Keratinocyte (primary cell): ENCODE data around the gene PAFAH2. TPM values are rescaled to one million over a fixed set of nuclear protein-coding genes. Genes with fewer than 3 reads are reported as not detected.

Experiments used
- DNase-seq: peaks from one replicate; pipeline ENCODE4 v3.0.0-alpha.2; 2011; ENCODE audit warnings: low read depth, missing footprints, low spot score
- FAIRE-seq: peaks from 2 replicates; lab custom pipeline; 2011; peaks lifted over from hg19 to GRCh38; lab: Jason Lieb, UNC
- H2AFZ ChIP-seq: 2 replicates; pipeline ENCODE4 v1.6.0; 2012; ENCODE audit warnings: low read length, control low read depth, inconsistent platforms; ENCODE audit not compliant: control insufficient read depth
- H3K27ac ChIP-seq: 2 replicates; pipeline ENCODE4 v1.5.1; 2011; ENCODE audit warnings: low read length; ENCODE audit not compliant: control insufficient read depth, insufficient read depth
- H3K27me3 ChIP-seq: 3 replicates; pipeline ENCODE4 v1.6.0; 2011; ENCODE audit warnings: low read length; ENCODE audit not compliant: control insufficient read depth, insufficient read depth; ENCODE audit errors: extremely low read depth
- H3K36me3 ChIP-seq, 2 experiments: 2 replicates in 1 of 2; 3 replicates in 1 of 2; pipeline ENCODE4 v1.5.1; 2011; ENCODE audit warnings: low read length in 2 of 2, mild to moderate bottlenecking in 1 of 2; ENCODE audit not compliant: control insufficient read depth in 2 of 2, insufficient read depth in 2 of 2; ENCODE audit errors: extremely low read depth in 1 of 2
- H3K4me1 ChIP-seq: 3 replicates; pipeline ENCODE4 v1.5.1; 2011; ENCODE audit warnings: low read length; ENCODE audit not compliant: control insufficient read depth, insufficient read depth; ENCODE audit errors: extremely low read depth
- H3K4me2 ChIP-seq: 3 replicates; pipeline ENCODE4 v1.6.0; 2011; ENCODE audit warnings: low read depth, low read length; ENCODE audit not compliant: control insufficient read depth, insufficient read depth; ENCODE audit errors: extremely low read depth
- H3K4me3 ChIP-seq, 3 experiments: fragments of 200-600 bp in 1 of 3; sonication (generic) in 1 of 3; 2 replicates in 2 of 3; 3 replicates in 1 of 3; pipeline ENCODE4 v1.5.1; 2011 to 2016; ENCODE audit warnings: low read length in 3 of 3, mild to moderate bottlenecking in 3 of 3, control low read depth in 2 of 3, inconsistent platforms in 1 of 3, low read depth in 1 of 3, mixed read lengths in 1 of 3, mixed run types in 1 of 3, moderate library complexity in 1 of 3; ENCODE audit not compliant: control insufficient read depth in 2 of 3, insufficient read depth in 2 of 3; ENCODE audit errors: extremely low read depth in 1 of 3
- H3K79me2 ChIP-seq: 2 replicates; pipeline ENCODE4 v1.6.0; 2012; ENCODE audit warnings: low read length; ENCODE audit not compliant: control insufficient read depth, insufficient read depth
- H3K9ac ChIP-seq: 3 replicates; pipeline ENCODE4 v1.6.0; 2011; ENCODE audit warnings: low read length; ENCODE audit not compliant: control insufficient read depth, insufficient read depth; ENCODE audit errors: extremely low read depth
- H3K9me1 ChIP-seq: 3 replicates; pipeline ENCODE4 v1.6.0; 2011; ENCODE audit warnings: low read length; ENCODE audit not compliant: control insufficient read depth, insufficient read depth; ENCODE audit errors: extremely low read depth
- H3K9me3 ChIP-seq: 2 replicates; pipeline ENCODE4 v1.5.1; 2012; ENCODE audit warnings: low read depth, low read length; ENCODE audit not compliant: control insufficient read depth
- H4K20me1 ChIP-seq: 3 replicates; pipeline ENCODE4 v1.6.0; 2011; ENCODE audit warnings: low read length; ENCODE audit not compliant: control insufficient read depth, insufficient read depth; ENCODE audit errors: extremely low read depth
- CTCF ChIP-seq, 3 experiments: IDR thresholded peaks in 1 of 3; conservative IDR thresholded peaks in 1 of 3; optimal IDR thresholded peaks in 1 of 3; 2 replicates in 2 of 3; 3 replicates in 1 of 3; pipeline versions ENCODE3 to v1.5.1; 2011; ENCODE audit warnings: low read length in 3 of 3, mild to moderate bottlenecking in 3 of 3, moderate library complexity in 2 of 3, control low read depth in 1 of 3, inconsistent platforms in 1 of 3; ENCODE audit not compliant: insufficient read depth in 2 of 3; ENCODE audit errors: extremely low read depth in 1 of 3
- EZH2 ChIP-seq: IDR thresholded peaks from one replicate; pipeline ENCODE4 v1.6.1; 2012; ENCODE audit warnings: inconsistent platforms, mild to moderate bottlenecking, low read length, moderate library complexity
- dilution Hi-C: fragments of 300-500 bp; cut with MboI; formaldehyde crosslinking; loops from one replicate; pipeline ENCODE4 v1.7.0; 2020; ENCODE audit warnings: low sequenced_read_pairs; ENCODE audit not compliant: extremely low pct_ligation_motif_present
- polyA plus RNA-seq, 5 experiments: library from polyadenylated mRNA; depleted of rRNA in 3 of 5; stranded (reverse) in 3 of 5; stranded (forward) in 1 of 5; unstranded in 1 of 5; fragments of >200 nt; gene quantifications; 1 replicate in 1 of 5; 2 replicates in 3 of 5; 3 replicates in 1 of 5; pipeline versions ENCODE4 v1.2.1 to v1.2.3, GENCODE V29; 2011 to 2012; ENCODE audit warnings: missing spikeins in 2 of 5, low read depth in 1 of 5, low replicate concordance in 1 of 5

The PAFAH2 gene
- polyA plus RNA-seq, 1 donor (not counting 4 experiments of a cell fraction or from before 2014, with no cell fraction given), result 15.5 TPM

- no peak for TF ChIP-seq EZH2
- TF ChIP-seq CTCF (optimal IDR thresholded peaks at IDR 0.05 in 1 of 3, IDR thresholded peaks at IDR 0.05 in 1 of 3, conservative IDR thresholded peaks at IDR 0.05 in 1 of 3; ENCODE audit: extremely low read depth in 1 of 3, insufficient read depth in 2 of 3, low read length in 3 of 3), result no peak
- no peak for FAIRE-seq
- H3K36me3 ChIP-seq, result peaks cover 10 to 12% of the 10 kb centered on the region in 2 experiments
Observed at GRCh38 chr1:25971066-25971810, 26.6 kb downstream of the PAFAH2 start.

GRCh38 chr1:25967308-25967707 lies 30.6 kb downstream of the PAFAH2 start:
- Histone ChIP-seq H3K9ac (no peak overlapping the region), H3K4me2 (no peak overlapping the region), H4K20me1 (no peaks in the 10 kb centered on the region), H3K4me1 (no peaks in the 10 kb centered on the region), H3K36me3 (peaks cover 9 to 15% of the 10 kb centered on the region in 2 experiments), H3K9me3 (no peaks in the 10 kb centered on the region), H3K27ac (no peak overlapping the region), H3K79me2 (no peaks in the 10 kb centered on the region), H3K27me3 (no peaks in the 10 kb centered on the region), H3K9me1 (no peaks in the 10 kb centered on the region), H2AFZ (no peak overlapping the region), H3K4me3 (no peak overlapping the region)
- FAIRE-seq (no peak), DNase-seq (no peak)
- TF ChIP-seq EZH2 (no peak), CTCF (optimal IDR thresholded peaks at IDR 0.05 in 1 of 3, IDR thresholded peaks at IDR 0.05 in 1 of 3, conservative IDR thresholded peaks at IDR 0.05 in 1 of 3; ENCODE audit: extremely low read depth in 1 of 3, insufficient read depth in 2 of 3, low read length in 3 of 3) (no peak)
- dilution Hi-C loops, result no loop called here

More at GRCh38 chr1:25971066-25971810, 26.6 kb downstream of the PAFAH2 start:
- Histone ChIP-seq H3K4me3 (no peak overlapping the region), H2AFZ (no peak overlapping the region), H3K27me3 (no peaks in the 10 kb centered on the region), H4K20me1 (no peaks in the 10 kb centered on the region), H3K79me2 (no peaks in the 10 kb centered on the region), H3K27ac (no peak overlapping the region), H3K9me1 (no peaks in the 10 kb centered on the region), H3K4me2 (no peak overlapping the region), H3K4me1 (no peaks in the 10 kb centered on the region), H3K9ac (no peak overlapping the region), H3K9me3 (no peaks in the 10 kb centered on the region)
- dilution Hi-C loops, result no loop called here
- DNase-seq, result no peak
